HG02759 (cell line): ENCODE results near the gene NGEF.

ENCODE experiments used
- ATAC-seq: cut with Tn5 transposase; IDR thresholded peaks from one replicate; pipeline ENCODE4 v1.9.1; 2021; ENCODE audit warnings: mild to moderate bottlenecking, moderate library complexity; ENCODE audit not compliant: unreplicated experiment

Gene NGEF

DNA sequence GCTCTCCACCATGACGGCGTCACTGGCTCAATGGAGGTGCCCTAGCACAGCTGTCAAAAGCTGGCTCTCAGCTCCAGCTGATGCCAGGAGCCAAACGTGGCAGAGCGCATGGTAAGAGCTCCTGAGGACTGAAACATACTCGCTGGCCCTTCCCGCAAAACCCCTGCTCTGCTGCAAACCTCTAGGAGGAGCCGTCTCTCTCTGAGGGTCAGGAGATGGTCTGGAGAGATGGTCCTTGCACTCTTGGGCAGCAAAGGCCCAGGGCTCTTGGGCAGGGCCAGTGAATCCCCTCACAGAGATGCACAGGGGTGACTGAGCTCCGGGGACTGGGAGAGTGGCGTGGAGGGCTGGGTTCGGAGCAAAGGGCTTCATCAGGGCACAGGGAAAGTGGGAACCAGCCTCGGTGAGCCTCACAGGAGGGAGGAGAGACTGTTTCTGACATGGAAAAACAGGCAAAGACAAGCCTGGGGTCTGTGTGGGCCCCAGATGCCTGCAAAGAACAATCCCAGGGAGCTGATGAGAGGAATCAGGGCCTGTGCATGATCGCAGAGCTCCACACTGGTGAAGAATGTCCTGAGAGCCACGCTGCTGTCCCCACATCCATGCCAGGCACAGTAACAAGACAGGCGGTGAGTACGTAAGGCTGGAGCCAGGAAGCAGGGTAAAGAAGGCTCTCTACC, 125.7 kb downstream of the NGEF start:
- ATAC-seq = no peak

DNA sequence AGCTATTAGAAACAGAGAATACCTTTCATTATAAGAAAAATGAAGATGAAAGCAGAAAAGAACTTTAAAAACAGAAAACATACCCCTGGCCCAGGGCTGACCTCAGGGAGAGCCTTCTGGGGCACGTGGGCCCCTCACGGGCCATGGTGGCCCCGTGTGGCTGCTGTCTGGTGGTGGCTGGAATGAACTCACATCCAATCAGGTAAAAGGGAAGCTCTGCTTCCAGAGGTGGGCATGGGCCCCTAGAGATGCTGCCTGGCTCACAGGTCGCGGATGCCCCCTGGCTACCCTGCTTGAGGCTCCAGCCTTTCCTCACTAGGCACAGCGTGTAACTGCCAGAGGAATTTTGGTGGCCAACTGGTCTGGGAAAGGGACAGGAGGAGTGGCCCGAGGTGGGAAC, 126.4 kb downstream of the NGEF start:
- no peak for ATAC-seq

DNA sequence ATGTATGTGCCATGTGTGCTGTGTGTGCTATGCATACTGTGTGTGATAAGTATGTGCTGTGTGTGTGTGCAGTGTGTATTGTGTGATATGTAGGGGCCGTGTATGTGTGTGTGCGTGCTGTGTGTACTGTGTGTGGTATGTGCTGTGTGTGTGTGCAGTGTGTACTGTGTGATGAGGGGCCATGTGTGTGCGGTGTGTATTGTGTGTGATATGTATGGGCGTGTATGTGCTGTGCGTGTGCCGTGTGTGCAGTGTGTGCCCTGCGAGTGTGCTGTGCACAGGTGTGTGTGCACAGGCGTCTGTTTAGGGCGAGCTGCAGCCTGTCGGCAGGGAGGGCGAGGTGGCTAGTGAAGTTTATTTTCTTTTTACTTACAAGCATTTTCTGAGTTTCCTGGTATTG, 126.9 kb downstream of the NGEF start:
- no peak for ATAC-seq

DNA sequence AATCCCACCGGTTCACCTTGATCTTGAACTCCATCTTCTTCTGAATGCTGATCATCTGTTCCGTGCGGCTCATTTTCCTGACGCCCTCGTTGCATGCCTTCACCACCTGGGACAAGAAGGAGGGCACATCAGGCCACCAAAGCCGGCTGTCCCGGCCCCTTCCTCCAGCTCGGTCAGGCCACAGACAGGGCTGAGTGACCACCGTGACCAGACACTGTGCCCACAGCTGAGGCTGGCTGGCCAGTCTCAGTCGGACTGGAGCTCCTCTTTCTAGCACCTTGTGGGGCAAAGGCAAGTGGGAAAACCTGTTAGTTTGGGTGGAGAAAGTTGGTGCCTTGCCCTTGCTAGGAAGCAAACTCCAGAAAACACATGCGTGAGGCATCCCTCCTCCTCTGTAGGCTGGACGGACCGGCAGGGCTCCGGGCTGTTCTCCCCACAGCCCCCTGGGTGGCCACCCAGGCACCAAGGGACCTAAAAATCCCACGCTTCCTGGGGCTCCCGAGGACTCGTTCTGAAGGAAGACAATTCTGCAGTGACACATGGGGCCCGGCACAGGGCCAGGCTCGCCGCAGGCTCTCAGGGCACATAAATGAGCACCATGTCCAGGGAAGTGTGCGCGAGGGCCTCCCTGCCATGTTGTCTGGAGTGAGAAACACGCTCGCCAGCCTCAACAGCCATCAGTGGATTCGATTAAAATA, 127.6 kb downstream of the NGEF start:
- ATAC-seq = no peak

DNA sequence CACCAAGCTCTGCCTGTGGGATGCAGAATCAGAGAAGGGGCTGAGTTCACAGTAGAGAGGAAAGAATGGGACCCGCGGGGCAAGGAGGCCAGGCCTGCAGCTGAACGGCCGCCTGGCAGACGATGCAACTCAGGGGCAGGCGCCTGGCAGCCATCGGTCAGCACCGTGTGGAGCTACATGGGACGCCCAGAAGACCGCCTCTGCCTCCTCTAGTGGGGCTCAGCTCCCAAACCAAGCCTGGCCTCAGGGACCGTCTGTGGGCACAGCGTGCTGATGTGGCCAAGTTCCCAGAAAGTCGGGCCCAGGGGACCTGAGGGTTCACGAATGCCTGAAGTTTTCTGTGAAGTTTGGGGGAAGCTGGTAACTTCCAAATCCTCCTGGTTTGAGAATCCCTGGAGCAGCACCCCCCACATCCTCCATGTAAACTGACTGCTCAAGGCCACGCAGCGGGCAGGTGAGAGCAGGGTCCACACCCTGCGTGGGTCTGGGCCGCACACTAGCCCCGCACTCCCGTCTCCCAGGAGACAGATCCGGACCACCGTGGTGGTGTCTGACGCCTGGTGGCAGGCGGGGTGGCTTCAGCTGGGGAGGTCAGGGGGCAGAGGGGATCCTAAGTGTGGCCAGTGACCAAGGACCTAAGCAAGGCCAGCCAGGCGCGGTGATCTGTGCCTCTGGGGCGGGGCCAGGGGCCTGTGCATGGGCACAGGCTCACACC, 128.3 kb downstream of the NGEF start:
- ATAC-seq = no peak

DNA sequence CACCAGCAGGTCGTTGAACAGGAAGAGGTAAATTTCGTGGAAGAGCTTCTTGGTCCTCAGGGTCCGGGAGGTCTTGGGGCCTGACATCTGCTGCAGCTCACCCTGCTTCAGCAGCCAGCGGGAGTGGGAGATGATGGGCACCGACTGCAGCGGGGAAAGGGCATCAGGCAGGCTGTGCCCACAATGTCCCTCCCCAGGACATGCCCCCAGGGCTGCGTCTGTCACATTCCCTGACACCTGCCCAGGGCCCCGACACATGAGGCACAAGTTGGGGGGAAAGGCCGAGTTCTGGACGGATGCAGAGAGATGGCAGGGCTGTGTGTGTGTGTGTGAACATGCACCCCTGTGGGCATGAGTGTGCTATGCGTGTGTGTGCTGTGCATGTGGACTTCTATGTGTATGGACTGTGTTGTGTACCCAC, 129.0 kb downstream of the NGEF start:
- no peak for ATAC-seq

DNA sequence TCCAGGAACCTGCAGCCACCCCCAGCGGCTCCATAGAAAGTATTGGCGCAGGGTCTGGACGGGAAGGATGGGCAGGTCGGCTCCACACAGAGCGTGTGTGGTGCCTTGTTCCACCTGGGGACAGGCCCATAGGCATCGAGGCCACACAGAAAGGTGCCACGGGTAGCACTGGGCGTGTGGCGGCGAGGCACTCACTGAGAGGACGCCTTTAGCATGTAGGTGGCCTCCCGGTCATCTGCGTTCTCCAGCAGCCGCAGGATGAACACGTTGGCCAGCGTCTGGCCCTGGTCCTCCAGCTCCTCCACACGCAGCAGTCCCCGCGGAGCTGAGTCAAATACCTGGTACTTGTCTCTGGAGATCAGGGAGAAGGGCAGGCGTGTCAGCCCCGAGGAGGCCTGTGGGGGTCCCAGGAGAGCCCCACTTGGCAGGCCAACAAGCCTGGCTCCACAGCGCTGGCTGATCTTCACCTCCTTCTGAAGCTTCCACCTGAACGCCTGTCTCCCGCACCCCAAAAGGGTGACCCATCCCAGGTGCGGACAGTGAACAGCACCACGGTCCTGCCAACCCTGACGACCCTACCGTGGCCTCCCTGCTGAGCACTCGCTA, 129.8 kb downstream of the NGEF start:
- ATAC-seq = no peak

DNA sequence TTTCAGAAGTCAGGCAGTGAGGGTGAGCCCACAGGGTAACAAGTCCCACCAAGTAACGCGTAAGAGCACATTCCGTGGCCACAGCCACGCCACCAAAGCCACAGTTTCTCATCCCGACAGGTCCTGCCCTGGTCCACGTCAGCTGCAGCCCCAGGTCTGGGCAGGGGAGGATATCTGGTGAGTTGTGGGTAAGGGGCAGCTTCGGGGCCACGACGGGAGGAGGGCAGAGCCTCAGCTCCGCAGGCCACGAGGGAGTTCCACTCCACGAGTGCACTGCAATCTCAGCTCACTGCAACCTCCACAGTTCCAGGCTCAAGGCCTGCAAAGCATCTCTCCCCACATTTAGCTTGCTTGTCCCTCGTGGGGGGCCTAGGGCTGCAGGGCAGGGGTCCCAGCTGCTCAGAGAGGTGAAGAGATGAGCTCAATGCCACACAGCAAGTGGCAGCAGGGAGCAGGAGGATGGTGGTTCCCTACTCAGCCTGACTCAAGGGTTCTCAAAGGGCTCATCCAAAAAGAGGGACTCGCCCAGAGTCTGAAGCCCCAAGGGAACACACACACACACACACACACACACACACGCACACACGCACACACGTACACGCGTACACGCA, 130.4 kb downstream of the NGEF start:
- no peak for ATAC-seq

DNA sequence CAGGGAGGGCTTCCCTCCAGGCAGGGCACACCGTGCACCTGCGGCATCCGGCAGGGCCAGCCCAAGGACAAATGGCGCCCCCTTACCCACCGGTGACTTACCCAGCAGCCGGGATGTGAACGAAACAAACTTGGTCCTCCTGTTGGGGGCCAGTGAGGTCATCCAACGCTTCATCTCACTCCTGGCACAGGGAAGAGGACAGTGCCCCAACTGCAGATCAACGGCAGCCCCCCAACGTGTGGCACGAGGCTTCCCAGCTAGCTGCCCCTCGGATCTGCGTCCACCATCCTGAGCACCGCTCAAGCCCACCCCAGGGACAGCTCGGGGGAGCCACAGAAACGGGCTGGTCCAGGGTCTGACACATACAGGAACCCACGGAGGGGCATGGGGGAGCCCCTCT, 131.0 kb downstream of the NGEF start:
- ATAC-seq = no peak

DNA sequence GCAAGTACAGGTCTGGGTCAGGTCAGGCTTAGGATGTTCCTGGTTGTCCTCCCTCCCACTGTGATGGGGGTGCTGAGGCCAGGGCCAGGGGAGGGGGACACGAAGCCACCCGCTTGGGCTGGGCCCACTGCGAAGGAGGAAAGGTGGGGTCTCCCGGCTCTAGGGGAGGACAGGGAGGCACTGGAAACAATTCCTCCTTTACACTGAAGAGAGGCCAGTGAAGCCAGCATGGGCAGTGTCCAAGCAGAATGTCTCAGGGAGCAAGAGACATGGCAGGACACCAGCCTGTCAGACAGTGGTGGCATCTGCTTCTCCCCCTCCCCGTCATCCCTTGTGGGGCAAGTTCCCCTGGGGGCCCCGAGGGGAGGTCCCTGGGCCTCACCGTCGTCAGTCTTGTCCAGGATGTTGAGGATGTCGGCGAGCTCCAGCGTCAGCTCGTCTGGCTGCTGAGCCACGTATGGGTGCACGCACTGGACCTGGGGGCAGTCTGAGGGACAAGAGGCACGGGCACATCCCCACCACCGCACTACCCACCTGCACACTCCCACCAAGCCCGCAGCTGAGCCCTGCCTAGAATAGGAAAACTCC, 132.2 kb downstream of the NGEF start:
- ATAC-seq = no peak

DNA sequence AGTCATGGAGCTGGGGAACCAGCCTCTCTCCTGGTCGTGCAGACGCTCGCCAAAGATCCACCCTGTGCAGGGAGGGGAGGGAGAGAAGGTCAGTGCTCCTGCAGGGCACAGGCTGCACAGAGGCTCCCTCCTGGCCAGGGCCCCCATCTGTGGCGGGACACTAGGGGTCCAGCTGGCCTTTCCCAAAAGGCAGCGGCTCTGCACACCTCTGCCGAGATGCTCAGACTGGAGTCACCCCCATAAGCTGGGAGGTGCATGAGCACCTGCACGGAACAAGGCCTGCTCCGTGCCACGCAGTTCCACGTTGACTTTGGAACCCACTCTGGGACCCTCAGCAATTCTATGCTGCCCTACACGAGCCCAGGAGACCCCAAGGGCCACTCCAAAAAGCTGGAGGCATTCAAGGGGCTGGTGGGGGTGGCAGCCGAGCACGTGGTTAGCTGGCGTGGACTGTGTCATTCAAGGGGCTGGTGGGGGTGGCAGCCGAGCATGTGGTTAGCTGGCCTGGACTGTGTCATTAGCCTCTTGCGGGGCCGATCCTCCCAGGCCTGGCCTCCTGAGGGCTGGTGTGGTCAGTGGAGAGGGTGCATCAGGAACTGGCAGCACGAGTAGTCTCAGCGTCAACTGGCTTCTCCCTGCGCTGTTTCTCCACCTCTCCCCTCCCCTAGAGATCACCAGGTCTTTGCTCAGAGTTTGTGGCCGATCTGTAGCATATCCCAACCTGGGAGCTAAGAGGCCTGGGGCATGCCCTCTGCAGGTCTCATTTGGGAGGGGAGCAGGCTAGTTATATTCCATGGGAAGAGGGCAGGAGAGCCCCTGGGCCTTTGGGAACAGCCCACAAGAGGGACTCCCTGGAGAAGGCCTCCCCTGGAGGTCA, 133.2 kb downstream of the NGEF start:
- no peak for ATAC-seq

DNA sequence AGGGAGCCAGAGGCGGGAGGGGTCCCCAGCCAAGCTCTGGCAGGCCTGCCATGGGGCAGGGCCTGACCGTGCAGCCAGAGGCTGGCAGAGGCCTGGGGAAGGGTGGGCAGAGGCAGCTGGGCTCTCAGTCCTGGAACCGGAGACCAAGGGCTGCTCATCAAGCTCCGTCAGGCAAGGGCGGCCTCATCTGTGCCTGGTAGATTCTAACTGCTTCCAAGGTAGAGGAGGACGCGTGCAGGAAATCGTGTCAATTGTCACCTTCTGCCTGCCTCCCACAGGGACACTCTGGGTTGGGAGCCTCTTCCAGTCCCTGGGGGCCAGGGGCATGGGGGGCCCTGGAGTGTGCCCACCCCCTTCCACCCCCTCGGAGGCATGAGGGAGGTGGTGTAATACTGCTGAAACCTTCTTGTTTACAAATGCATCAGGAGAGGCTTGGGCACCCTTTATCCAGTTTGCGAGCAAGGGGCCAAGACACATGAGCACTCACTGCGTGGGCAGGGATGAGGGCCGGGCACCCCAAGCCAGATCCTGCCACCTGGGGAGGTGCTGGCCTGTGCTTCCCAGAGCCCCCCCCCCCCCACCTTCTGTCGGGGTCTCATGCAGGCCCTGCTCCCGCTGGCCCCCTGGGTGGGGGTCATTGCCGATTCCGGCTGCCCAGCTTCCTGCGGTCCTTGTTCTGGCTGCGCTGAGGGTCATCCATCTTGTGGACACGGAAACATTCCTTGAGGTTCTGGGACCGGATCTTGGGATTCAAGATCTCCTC, 134.0 kb downstream of the NGEF start:
- ATAC-seq = no peak

DNA sequence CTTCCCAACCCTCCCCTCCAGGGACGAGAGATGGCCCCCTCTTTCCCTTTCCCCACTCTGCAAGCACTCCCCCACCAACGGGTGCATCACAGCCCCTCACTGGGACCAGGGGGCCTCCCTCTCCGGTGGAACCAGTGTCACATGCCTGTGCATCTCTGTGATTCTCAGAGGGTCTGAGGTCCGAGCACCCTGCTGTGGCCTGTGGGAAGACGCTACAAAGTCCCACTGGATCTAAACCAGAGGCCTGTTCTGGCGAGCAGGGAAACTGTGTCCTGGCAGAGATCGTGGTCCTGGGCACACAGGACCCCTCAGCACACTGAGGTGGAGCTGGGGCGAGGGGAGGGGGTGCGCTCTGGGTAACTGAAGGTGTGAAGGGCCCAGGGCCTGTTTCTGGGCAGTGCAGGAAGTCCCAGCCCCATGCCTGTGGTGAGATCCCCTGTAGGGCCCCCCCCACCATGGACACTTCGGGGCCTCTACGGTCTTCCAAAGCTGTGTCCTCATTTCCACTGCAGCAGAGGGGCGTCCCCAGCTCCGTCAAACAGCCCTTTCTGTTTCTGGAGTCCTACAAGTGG, 135.0 kb downstream of the NGEF start:
- no peak for ATAC-seq

DNA sequence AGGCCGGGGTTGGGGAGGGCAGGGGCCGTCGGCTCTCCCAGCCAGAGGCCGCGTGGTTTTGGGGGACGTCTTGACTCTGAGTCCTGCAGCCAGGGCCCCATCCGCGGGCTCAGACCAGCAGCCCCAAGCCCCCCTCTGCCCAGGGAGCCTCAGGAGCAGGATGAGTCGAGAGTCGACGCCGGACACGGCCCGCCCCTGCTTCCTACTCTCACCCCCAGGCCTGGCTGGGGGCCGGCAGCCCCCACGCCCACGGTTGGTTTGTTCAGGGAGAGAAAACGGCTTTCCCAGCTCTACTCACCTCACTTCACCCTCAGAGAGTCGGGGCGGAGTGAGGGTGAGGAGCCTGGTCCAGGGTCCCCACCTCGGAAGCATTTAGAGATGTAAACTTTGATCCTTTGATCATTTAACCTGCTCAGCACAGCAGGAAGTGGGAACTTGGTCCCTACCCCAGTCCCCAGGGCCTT, 136.0 kb downstream of the NGEF start:
- no peak for ATAC-seq

DNA sequence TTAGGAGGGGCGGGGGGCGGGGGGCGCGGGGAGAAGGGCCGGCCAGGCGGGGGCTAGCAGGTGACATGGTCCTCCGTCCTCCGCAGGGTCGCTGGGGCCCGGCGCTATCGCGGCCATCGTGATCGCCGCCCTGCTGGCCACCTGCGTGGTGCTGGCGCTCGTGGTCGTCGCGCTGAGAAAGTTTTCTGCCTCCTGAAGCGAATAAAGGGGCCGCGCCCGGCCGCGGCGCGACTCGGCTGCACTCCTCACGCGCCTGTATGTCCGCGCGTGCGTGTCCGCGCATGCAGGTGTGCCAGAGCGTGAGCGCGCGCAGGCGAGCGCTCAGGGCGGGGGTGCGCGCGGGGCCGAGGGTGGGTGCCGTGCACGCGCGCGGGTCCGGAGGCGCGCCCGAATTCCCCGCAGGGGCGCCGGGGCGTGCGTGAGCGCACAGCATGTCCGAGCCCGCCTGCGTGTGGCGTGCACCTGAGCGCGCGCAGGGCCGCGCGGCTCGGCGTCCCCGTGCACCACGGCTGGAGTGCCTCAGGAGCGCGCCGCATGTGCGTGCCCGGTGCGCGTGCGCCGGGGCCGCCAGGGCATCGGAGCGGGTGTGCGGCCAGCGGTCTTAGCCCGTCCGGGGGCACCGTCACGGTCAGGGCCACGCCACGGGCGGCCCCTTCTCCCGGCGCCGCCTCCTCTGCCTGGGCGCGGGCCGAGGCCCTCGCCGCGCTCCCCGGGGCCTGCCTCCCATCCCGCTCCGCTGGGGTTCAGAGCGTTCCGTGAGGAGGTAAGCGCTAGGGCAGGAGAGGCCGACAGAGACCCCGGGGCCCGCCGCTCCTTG, 136.7 kb downstream of the NGEF start:
- ATAC-seq = peak; percentile 50

DNA sequence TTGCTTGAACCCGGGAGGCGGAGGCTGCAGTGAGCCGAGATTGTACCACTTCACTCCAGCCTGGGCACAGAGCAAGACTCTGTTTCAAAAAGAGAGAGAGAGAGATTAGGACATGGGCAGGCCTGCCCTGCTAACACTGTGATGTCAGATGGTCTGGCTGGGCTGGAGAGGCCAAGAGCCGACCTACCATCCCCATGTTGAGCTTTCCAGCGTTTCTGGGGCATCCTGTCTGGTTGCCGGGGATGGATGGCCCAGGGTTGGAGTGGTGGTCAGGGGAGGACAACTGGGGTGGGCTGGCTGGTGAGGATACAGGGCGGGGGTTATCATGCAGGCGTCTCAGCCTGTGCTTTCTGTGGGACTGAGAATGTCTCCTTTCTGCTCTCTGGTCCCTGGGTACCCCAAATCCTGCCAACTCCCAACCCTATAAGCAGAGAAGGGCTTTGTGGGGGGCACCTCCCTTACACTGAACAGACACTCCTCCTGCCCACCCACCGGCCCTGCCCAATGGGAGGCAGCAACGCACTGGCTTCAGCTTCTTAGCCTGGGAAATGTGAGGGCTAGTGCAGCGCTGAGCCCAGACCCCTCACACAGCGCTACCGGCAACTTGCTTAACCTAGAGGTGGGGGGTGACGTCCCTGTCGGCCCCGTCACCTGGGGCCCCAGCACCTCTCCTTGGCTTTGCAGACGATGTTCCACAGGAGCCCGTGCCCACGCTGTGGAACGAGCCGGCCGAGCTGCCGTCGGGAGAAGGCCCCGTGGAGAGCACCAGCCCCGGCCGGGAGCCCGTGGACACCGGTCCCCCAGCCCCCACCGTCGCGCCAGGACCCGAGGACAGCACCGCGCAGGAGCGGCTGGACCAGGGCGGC, 137.6 kb downstream of the NGEF start:
- no peak for ATAC-seq

DNA sequence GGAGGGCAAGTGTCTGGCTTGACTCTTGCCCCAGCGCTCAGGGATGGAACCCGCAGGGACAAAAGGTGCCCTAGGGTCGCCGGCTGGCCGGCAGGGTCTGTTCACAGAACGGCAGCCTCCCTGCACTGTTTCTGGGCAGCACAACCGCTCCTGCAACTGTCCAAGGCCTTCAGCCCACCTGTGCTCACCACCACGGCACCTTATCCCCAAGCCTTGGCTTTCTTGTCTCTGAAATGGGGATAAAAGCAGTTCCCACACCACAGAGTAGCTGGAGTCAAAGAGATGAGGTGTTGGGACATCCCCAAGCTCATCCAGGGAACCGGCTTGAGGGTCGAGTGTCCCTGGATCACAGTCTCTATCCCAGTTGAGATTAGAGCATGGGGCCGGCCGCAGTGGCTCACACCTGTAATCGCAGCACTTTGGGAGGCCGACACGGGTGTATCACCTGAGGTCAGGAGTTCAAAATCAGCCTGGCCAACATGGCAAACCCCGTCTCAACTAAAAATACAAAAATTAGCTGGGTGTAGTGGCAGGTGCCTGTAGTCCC, 138.3 kb downstream of the NGEF start:
- ATAC-seq = no peak
